CD4-positive, alpha-beta T cell (primary cell): Measurements from ENCODE around the gene FCHSD2. TPM values are rescaled to one million over a fixed set of nuclear protein-coding genes. Genes with fewer than 3 reads are reported as not detected.

Experiments used
- ATAC-seq: fragments of 200-7000 bp; cut with Tn5 transposase; one replicate; pipeline ENCODE4 v1.10.0; 2022; ENCODE audit warnings: mild to moderate bottlenecking; ENCODE audit not compliant: poor library complexity
- CTCF ChIA-PET: fragments of 350-600 bp; sonication (Branson Sonifier 250); formaldehyde crosslinking; loops from one replicate; lab custom pipeline; 2021; ENCODE audit warnings: antibody characterized with exemption, inconsistent platforms; lab: Charles Lee
- POLR2A ChIA-PET: fragments of 350-600 bp; sonication (Branson Sonifier 250); formaldehyde crosslinking; loops from one replicate; lab custom pipeline; 2021; ENCODE audit warnings: antibody characterized with exemption, inconsistent platforms; lab: Charles Lee
- DNase-seq, 14 experiments: peaks; one replicate each; pipeline ENCODE4 v3.0.0-alpha.2; 2013 to 2020; ENCODE audit warnings: mixed read lengths in 2 of 14
- H3K27ac ChIP-seq, 2 donors: one replicate each; pipeline versions ENCODE4 v1.5.1 to v1.7.0; 2013; ENCODE audit warnings: low read length in 2 of 2, low read depth in 1 of 2, mild to moderate bottlenecking in 1 of 2
- H3K27me3 ChIP-seq, 2 experiments: 1 replicate in 1 of 2; 2 replicates in 1 of 2; pipeline versions ENCODE4 v1.6.1 to v1.7.0; 2013; ENCODE audit warnings: low read length in 2 of 2, control low read depth in 1 of 2, mild to moderate bottlenecking in 1 of 2, moderate library complexity in 1 of 2; ENCODE audit not compliant: insufficient read depth in 2 of 2, control insufficient read depth in 1 of 2
- H3K36me3 ChIP-seq: one replicate; pipeline ENCODE4 v1.6.1; 2013; ENCODE audit warnings: low read length, control low read depth; ENCODE audit not compliant: insufficient read depth
- H3K4me1 ChIP-seq: one replicate; pipeline ENCODE4 v1.6.1; 2013; ENCODE audit warnings: low read length, control low read depth; ENCODE audit not compliant: insufficient read depth
- H3K4me3 ChIP-seq: one replicate; pipeline ENCODE4 v1.5.1; 2013; ENCODE audit warnings: mild to moderate bottlenecking, low read length, moderate library complexity
- H3K9me3 ChIP-seq, 2 experiments: 1 replicate in 1 of 2; 2 replicates in 1 of 2; pipeline versions ENCODE4 v1.6.1 to v1.7.0; 2013; ENCODE audit warnings: low read length in 2 of 2, mild to moderate bottlenecking in 2 of 2, control low read depth in 1 of 2, moderate library complexity in 1 of 2; ENCODE audit not compliant: control insufficient read depth in 1 of 2, insufficient read depth in 1 of 2
- H3K27ac Mint-ChIP-seq: one replicate; pipeline ENCODE4 v1.8.0; 2020; ENCODE audit warnings: mixed read lengths
- H3K27me3 Mint-ChIP-seq: one replicate; pipeline ENCODE4 v1.8.0; 2021; ENCODE audit warnings: mixed read lengths
- H3K36me3 Mint-ChIP-seq: one replicate; pipeline ENCODE4 v1.8.0; 2021; ENCODE audit warnings: low read depth, mixed read lengths
- H3K4me1 Mint-ChIP-seq: one replicate; pipeline ENCODE4 v1.8.0; 2021; ENCODE audit warnings: low read depth, mixed read lengths
- H3K4me3 Mint-ChIP-seq: one replicate; pipeline ENCODE4 v1.8.0; 2020; ENCODE audit warnings: mild to moderate bottlenecking, mixed read lengths
- H3K9me3 Mint-ChIP-seq: one replicate; pipeline ENCODE4 v1.8.0; 2020; ENCODE audit warnings: mixed read lengths
- CTCF ChIP-seq: fragments of 200-600 bp; IDR thresholded peaks from one replicate; pipeline ENCODE4 v1.8.0; 2022; ENCODE audit warnings: antibody characterized with exemption, mild to moderate bottlenecking
- intact Hi-C, 2 experiments: fragments of 100-400 bp; cut with DNase I in 1 of 2; cut with micrococcal nuclease in 1 of 2; formaldehyde crosslinking; loops; one replicate each; pipeline versions ENCODE4 v1.15.1 to v1.9.0; 2023 to 2025; cut with DNase I, micrococcal nuclease
- total RNA-seq, 174 experiments: library from RNA in 2 of 174; stranded (reverse) in 2 of 174; gene quantifications; one replicate each; pipeline ENCODE4 v1.2.3 and lab custom pipeline; 2021 to 2026

Gene FCHSD2
- total RNA-seq, 2 experiments from 2014 or later: 48.6 to 50.7 TPM

GRCh38 chr11:73019449-73019848, 122.7 kb downstream of the FCHSD2 start:
- H3K4me3 Mint-ChIP-seq: no peak overlapping the region
- POLR2A ChIA-PET: no interaction called here
- H3K27ac Mint-ChIP-seq: no peak overlapping the region
- no peaks in the 10 kb centered on the region for H3K4me1 Mint-ChIP-seq
- Histone ChIP-seq H3K4me1 (no peaks in the 10 kb centered on the region), H3K27ac (no peak overlapping the region), H3K27me3 (no peaks in the 10 kb centered on the region), H3K9me3 (peaks cover 0 to 5% of the 10 kb centered on the region in 2 experiments), H3K36me3 (no peaks in the 10 kb centered on the region), H3K4me3 (no peak overlapping the region)
- peaks cover 9% of the 10 kb centered on the region for H3K9me3 Mint-ChIP-seq
- intact Hi-C loops: no loop called here
- peaks cover 33% of the 10 kb centered on the region for H3K36me3 Mint-ChIP-seq
- no peak for TF ChIP-seq CTCF
- DNase-seq (no peak), ATAC-seq (no peak)
- H3K27me3 Mint-ChIP-seq: no peaks in the 10 kb centered on the region
- CTCF ChIA-PET: interaction anchor here (0.9 kb wide), 1 partner anchor 37 kb away, joined by 3 read pairs; no protein-coding TSS in a partner anchor

GRCh38 chr11:73018856-73019255, 123.3 kb downstream of the FCHSD2 start:
- no peaks in the 10 kb centered on the region for H3K4me1 Mint-ChIP-seq
- no peak for DNase-seq
- no peak overlapping the region for H3K27ac ChIP-seq
- CTCF ChIA-PET: no interaction called here
- intact Hi-C loops: no loop called here
- no peak overlapping the region for H3K27ac Mint-ChIP-seq
- no peaks in the 10 kb centered on the region for H3K9me3 ChIP-seq
- POLR2A ChIA-PET: no interaction called here
- H3K27me3 Mint-ChIP-seq: no peaks in the 10 kb centered on the region
- TF ChIP-seq CTCF: no peak
- H3K9me3 Mint-ChIP-seq: peaks cover 6% of the 10 kb centered on the region
- H3K4me3 Mint-ChIP-seq: no peak overlapping the region
- ATAC-seq: no peak
- no peaks in the 10 kb centered on the region for H3K27me3 ChIP-seq
- H3K36me3 ChIP-seq: no peaks in the 10 kb centered on the region
- H3K4me1 ChIP-seq: no peaks in the 10 kb centered on the region
- peaks cover 30% of the 10 kb centered on the region for H3K36me3 Mint-ChIP-seq
- H3K4me3 ChIP-seq: no peak overlapping the region

GRCh38 chr11:73017024-73017751, 124.9 kb downstream of the FCHSD2 start:
- no peaks in the 10 kb centered on the region for H3K9me3 Mint-ChIP-seq
- no peak overlapping the region for H3K27ac ChIP-seq
- ChIA-PET POLR2A (no interaction called here), CTCF (no interaction called here)
- H3K4me1 ChIP-seq: no peaks in the 10 kb centered on the region
- H3K27me3 Mint-ChIP-seq: no peaks in the 10 kb centered on the region
- H3K9me3 ChIP-seq: no peaks in the 10 kb centered on the region
- H3K27ac Mint-ChIP-seq: no peak overlapping the region
- no peak overlapping the region for H3K4me3 ChIP-seq
- H3K36me3 ChIP-seq: peaks cover 5% of the 10 kb centered on the region
- intact Hi-C loops: no loop called here
- no peaks in the 10 kb centered on the region for H3K27me3 ChIP-seq
- DNase-seq (no peak), ATAC-seq (no peak)
- H3K36me3 Mint-ChIP-seq: peaks cover 30% of the 10 kb centered on the region
- H3K4me1 Mint-ChIP-seq: no peaks in the 10 kb centered on the region
- no peak for TF ChIP-seq CTCF
- no peak overlapping the region for H3K4me3 Mint-ChIP-seq
